Glomerular endothelial cell (primary cell): ENCODE results near the gene PPP4R2. TPM values are rescaled to one million over a fixed set of nuclear protein-coding genes. Genes with fewer than 3 reads are reported as not detected.
A peak's percentile ranks its signal among the peaks of the same experiment; 100 is the strongest.

Experiments used
- DNase-seq: peaks from one replicate; pipeline ENCODE4 v3.0.0-alpha.2; 2011; ENCODE audit warnings: low read depth, low spot score; ENCODE audit errors: extremely low read depth
- total RNA-seq: library from RNA; depleted of rRNA; stranded (reverse); fragments of >200 nt; gene quantifications from 2 replicates; pipeline ENCODE4 v1.2.3, GENCODE V29; 2015

PPP4R2 gene
- total RNA-seq, 1 donor from 2014 or later, result 37.0 TPM

DNA sequence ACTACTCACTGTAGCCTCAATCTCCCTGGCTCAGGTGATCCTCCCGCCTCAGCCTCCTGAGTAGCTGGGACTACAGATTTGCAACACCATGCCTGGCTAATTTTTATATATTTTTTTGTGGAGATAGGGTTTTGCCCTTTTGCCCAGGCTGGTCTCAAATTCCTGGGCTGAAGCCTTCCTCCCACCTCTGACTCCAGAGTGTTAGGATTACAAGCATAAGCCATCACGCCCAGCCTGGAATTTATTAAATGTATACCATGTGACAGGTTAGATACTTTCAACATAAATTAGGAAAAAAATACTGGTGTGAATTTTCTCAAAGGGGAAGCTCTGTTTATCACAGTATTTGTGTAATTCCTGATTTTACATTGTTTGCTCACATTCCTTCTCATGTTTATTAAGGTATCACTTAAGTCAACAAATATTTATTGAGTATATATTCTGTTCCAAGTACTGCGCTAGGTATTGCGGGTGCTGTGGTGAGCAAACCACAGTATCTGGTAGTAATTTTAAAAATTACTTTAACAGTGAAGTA, 24.8 kb downstream of the PPP4R2 start:
- no peak for DNase-seq

GRCh38 chr3:73024836-73025235, 28.2 kb downstream of the PPP4R2 start:
- no peak for DNase-seq

GRCh38 chr3:73026111-73026759, 29.6 kb downstream of the PPP4R2 start:
- DNase-seq, result no peak

DNA sequence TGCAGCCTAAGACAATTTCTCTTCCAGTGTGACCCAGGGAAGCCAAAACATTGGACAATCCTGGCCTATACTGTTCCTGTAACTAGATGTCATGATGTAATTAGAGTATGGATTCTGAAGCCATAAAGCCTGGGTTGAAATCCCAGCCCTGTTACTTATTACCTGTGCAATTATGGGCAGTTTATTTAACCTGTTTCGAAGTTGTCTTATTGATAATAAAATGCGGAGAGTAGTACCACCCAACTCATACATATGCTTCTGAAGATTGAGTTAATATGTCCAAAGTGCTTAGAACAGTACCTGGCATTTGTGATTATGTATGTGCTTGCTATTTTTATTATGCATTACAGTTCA, 30.1 kb downstream of the PPP4R2 start:
- no peak for DNase-seq

- no peak for DNase-seq
These were observed 32.2 kb downstream of the PPP4R2 start for GRCh38 chr3:73028803-73029202.

DNA sequence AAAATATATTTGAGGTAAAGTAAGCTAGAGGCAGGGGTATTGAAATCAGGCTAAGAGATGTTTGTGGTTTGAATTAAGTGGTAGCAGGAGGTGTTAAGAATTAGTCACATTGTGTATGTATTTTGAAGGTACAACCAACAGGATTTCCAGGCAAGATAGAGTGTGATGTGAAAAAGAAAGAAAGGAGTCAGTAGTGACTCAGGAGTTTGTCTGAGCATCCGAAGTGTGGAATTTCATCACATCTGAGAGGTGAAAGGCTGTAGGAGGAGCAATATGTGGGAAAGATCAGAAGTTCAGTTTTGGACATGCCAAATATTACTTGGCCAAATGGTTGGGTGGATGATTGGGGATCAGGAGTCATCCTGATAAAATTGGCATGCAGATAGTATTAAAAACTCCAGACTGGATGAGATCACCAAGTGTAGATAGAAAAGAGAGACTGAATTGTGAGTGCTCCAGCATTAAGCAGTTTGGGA, 32.7 kb downstream of the PPP4R2 start:
- no peak for DNase-seq

DNA sequence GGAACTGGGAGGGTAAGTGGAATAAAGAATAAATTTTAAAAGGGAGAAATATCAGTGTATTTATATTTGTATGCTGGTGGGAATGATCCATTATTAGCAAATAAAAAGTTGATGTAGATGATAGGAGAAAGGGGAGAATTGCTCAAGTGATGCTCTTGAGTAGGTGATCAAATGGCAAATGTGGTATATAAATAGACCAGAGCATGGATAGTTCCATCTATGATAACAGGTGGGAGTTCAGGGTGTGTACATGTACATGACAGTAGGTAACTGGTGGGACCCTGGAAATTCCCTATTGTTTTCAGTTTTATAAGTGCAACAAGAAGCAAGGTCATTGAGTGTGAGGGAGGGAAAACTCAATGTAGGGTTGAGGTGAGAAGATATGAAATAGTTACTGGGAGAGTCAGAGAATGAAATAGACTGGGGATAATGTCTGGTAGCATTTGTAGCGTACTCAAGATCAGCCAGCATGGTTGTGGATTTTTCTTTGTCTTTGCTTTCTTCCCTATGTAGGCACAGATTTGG, 33.5 kb downstream of the PPP4R2 start:
- no peak for DNase-seq

- DNase-seq, result no peak
These were observed 35.0 kb downstream of the PPP4R2 start for GRCh38 chr3:73031573-73032103.

DNA sequence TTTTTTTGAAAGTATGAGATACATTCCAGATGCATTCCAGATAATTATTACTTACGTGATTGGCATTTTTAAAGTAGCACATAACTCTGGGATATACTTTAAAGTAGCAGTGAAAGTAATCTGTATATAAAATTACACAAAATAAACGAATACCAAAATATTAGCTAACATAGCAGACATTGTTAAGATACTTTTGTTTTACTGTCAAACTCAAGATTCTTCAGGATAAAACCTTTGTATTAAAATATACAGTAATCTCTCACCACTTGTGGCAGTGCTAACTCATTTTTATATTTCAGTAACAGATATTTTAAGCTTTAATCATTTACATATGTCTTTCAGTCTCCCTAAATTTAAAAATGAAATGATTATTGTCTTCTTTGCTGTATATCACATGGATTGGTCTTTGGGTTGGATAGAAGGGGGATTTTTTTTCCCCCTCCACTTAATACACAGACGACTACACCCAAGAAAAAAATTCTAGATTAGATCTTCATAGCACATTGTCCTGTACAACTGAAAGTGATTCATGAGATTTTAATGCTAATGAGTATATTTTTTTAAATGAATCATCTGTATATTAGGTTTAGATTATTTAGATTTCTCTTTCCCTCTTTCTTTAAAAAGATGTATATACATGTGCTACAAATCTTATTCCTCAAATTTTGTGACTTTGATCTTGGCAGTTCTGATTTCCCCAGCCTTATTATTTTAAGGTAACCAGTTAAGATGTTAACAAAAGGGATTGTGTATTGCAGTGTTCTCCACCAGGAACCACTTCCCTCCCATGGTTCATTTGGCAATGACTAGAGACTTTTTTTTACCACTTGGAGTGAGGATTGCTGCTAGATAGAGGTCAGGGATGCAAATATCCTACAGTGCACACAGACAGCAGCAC, 40.3 kb downstream of the PPP4R2 start:
- DNase-seq, result no peak

GRCh38 chr3:73041537-73041936, 44.9 kb downstream of the PPP4R2 start:
- DNase-seq, result no peak

DNA sequence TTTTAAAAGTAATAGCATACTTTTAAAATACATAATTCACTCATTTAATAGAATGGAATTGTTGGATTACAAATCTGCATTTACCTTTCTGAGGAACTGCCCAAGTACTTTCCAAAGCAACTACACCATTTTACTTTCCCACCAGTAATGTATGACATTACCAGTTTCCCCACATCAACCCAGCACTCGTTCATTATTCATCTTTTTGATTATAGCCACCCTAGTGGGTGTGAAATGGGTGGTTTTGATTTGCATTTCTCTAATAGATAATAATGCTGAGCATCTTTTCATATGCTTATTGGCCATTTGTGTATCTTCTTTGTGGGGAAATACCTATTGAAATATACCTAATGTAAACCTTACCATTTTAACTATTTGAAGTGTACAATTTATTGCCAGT, 46.8 kb downstream of the PPP4R2 start:
- DNase-seq, result no peak

GRCh38 chr3:73045391-73045790, 48.8 kb downstream of the PPP4R2 start:
- DNase-seq, result no peak

DNA sequence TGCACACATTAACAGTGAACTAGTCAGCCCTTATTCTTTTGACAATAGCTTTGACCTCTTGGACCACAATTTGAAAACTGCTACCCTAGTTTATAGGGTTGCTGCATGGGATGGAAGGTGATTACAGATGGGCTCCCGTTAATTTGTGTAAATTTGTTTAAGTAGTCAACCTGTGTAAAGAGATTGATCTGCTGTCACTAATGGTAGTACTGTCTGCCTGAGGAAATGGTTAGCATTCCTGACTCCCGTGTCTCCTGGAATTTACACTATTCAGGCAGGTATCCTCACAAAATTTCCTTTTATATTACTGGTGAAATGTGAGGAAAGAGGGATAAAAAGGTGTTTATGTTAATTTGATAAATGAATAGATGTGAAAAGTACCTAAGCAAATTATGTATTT, 49.6 kb downstream of the PPP4R2 start:
- DNase-seq, result no peak

DNA sequence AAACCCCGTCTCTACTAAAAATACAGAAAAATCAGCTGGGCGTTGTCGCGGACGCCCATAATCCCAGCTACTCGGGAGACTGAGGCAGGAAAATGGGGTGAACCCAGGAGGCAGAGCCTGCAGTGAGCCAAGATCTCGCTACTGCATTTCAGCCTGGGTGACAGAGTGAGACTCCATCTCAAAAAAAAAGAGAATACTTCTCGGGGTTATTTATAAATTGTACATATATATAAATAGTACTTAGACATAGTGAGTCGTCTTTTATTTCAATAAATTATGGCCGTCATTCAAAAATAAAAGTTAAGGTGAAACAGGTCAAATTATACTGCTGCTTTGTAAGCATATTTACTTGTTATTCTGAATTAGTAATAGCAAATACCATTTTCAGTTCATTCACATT, 52.7 kb downstream of the PPP4R2 start:
- no peak for DNase-seq

GRCh38 chr3:73052857-73053256, 56.2 kb downstream of the PPP4R2 start:
- no peak for DNase-seq

GRCh38 chr3:73055583-73055982, 59.0 kb downstream of the PPP4R2 start:
- no peak for DNase-seq

- peak; percentile 29 for DNase-seq
These were observed 59.6 kb downstream of the PPP4R2 start for GRCh38 chr3:73056014-73056844.

DNA sequence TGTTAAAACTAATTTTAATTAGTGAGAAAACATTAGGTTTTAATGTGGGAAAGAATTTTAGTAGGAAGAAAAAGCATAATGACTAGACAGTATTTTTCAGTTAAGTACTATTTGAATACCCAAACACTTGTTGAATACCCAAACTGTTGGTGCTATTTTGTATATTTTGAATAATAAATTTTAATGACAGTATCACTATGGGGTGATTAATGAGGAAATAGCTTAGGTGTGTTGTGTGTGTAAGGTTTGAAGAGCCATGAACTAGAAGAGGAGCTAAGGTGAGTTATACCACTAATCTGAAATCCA, 60.2 kb downstream of the PPP4R2 start:
- DNase-seq, result no peak

DNA sequence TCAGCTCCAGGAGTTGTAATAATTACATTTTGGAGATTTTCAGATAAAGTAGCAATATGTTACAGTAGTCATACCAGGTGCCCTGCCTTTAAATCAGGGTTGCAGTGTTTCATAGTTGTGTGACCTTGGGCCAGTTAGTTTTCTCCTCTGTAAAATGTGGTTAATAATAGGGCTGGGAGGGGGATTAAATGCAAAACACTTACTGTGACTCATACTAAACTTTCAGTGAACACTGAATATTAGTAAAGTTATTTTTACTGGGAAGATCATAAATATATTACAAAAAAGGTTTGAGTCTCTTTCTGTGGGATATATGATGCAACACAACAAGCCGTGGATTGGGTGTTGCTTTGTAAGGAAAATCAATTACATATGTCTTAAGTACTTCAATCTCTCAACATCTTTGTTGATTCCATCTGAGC, 63.7 kb downstream of the PPP4R2 start:
- DNase-seq, result no peak

DNA sequence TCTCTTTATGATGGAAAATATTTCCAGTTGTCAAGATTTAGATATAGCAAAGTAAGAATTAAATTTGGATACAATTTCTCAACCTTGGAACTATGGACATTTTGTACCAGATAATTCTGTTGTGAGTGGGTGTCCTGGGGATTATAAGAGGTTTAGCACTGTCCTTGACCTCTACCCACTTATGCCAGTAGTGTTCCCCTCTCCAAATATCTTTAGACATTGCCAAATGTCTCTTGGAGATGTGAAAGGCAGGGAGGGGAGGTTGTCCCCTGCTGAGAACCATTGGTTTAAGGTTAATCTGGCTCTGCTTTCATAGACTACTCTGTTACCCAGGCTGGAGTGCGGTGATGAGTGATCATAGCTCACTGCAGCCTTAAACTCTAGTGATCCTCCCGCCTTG, 64.8 kb downstream of the PPP4R2 start, which contains the start of gene EBLN2:
EBLN2 (plus strand) TSS at position 244 of the 400 bp plus-strand sequence. CDS start 423 bp downstream, outside the sequence.
- DNase-seq, result no peak
